Measurements from ENCODE around the gene VILL. TPM values are rescaled to one million over a fixed set of nuclear protein-coding genes. Genes with fewer than 3 reads are reported as not detected.

Gene VILL
- total and polyA plus RNA-seq, 2 experiments from 2014 or later: 0.75 to 3.4 TPM

GRCh38 chr3:37992271-37993066 lies 1.9 kb downstream of the VILL start:
- Histone ChIP-seq H3K4me1 (ENCODE audit: low read depth) (no peaks in the 10 kb centered on the region), H3K9me3 (ENCODE audit: low read depth) (no peaks in the 10 kb centered on the region), H3K27me3 (no peaks in the 10 kb centered on the region), H3K36me3 (no peaks in the 10 kb centered on the region), H3K27ac (no peak overlapping the region), H3K4me3 (no peak overlapping the region)
- no peak for DNase-seq (ENCODE audit: low read depth in 1 of 2, low spot score in 1 of 2)
- no peak for TF ChIP-seq CTCF (IDR thresholded peaks at IDR 0.05; ENCODE audit: low read depth, low read length)

- Histone ChIP-seq H3K4me1 (ENCODE audit: low read depth) (no peaks in the 10 kb centered on the region), H3K4me3 (no peak overlapping the region), H3K36me3 (no peaks in the 10 kb centered on the region), H3K9me3 (ENCODE audit: low read depth) (no peaks in the 10 kb centered on the region), H3K27ac (no peak overlapping the region), H3K27me3 (no peaks in the 10 kb centered on the region)
- no peak for DNase-seq (ENCODE audit: low read depth in 1 of 2, low spot score in 1 of 2)
- no peak for TF ChIP-seq CTCF (IDR thresholded peaks at IDR 0.05; ENCODE audit: low read depth, low read length)
Observed at GRCh38 chr3:37993067-37993455, 2.5 kb downstream of the VILL start.

GRCh38 chr3:37993460-37993819 lies 2.9 kb downstream of the VILL start:
- Histone ChIP-seq H3K27me3 (no peaks in the 10 kb centered on the region), H3K4me1 (ENCODE audit: low read depth) (no peaks in the 10 kb centered on the region), H3K4me3 (no peak overlapping the region), H3K9me3 (ENCODE audit: low read depth) (no peaks in the 10 kb centered on the region), H3K36me3 (no peaks in the 10 kb centered on the region), H3K27ac (no peak overlapping the region)
- DNase-seq (ENCODE audit: low read depth in 1 of 2, low spot score in 1 of 2): no peak
- no peak for TF ChIP-seq CTCF (IDR thresholded peaks at IDR 0.05; ENCODE audit: low read depth, low read length)

GRCh38 chr3:37993820-37994638 lies 3.4 kb downstream of the VILL start:
- DNase-seq (ENCODE audit: low read depth in 1 of 2, low spot score in 1 of 2): peak in 1 of 2 donors; percentile 93
- H3K4me1 ChIP-seq (ENCODE audit: low read depth): no peaks in the 10 kb centered on the region
- H3K27me3 ChIP-seq: no peaks in the 10 kb centered on the region
- TF ChIP-seq CTCF (IDR thresholded peaks at IDR 0.05; ENCODE audit: low read depth, low read length): no peak
- H3K36me3 ChIP-seq: no peaks in the 10 kb centered on the region
- no peak overlapping the region for H3K4me3 ChIP-seq
- no peak overlapping the region for H3K27ac ChIP-seq
- no peaks in the 10 kb centered on the region for H3K9me3 ChIP-seq (ENCODE audit: low read depth)

- Histone ChIP-seq H3K36me3 (no peaks in the 10 kb centered on the region), H3K27ac (no peak overlapping the region), H3K4me1 (ENCODE audit: low read depth) (no peaks in the 10 kb centered on the region), H3K27me3 (no peaks in the 10 kb centered on the region), H3K4me3 (no peak overlapping the region), H3K9me3 (ENCODE audit: low read depth) (no peaks in the 10 kb centered on the region)
- TF ChIP-seq CTCF (IDR thresholded peaks at IDR 0.05; ENCODE audit: low read depth, low read length): no peak
- no peak for DNase-seq (ENCODE audit: low read depth in 1 of 2, low spot score in 1 of 2)
Observed at GRCh38 chr3:37994639-37994972, 4.0 kb downstream of the VILL start.
